ENCODE measurements around the gene GSK3A. TPM values are rescaled to one million over a fixed set of nuclear protein-coding genes. Genes with fewer than 3 reads are reported as not detected.

The GSK3A gene
- total and polyA plus RNA-seq, 2 of the 4 experiments (the other 2 are of a cell fraction), result 8.1 to 43.3 TPM

GRCh38 chr19:42239544-42240220 is 2.7 kb downstream of the GSK3A start:
- 95% methylated on average over 4 of the region's 10 CpGs; no CpG with 5 or more reads in 1 of the 2 experiments for WGBS, 2 experiments (ENCODE audit: extremely low coverage in 2 of 2, insufficient read length in 1 of 2)
- Histone ChIP-seq H4K91ac (ENCODE audit: insufficient read depth, low read depth, low read length) (no peak overlapping the region), H3K14ac (replicated peaks; ENCODE audit: low read depth, low read length) (no peak overlapping the region), H3K9ac (ENCODE audit: low read depth, low read length) (no peak overlapping the region), H3K56ac (ENCODE audit: extremely low read depth, insufficient read depth, low read length) (no peak overlapping the region), H4K8ac (ENCODE audit: low read depth in 2 of 2, low read length in 2 of 2) (no peak overlapping the region), H2BK120ac (ENCODE audit: low read depth, low read length) (no peak overlapping the region), H3K4me3 (ENCODE audit: insufficient read depth, low read depth, low read length) (no peak overlapping the region), H3K9me3 (ENCODE audit: control insufficient read depth, insufficient read depth, low read length) (no peaks in the 10 kb centered on the region), H3K27me3 (ENCODE audit: control insufficient read depth, insufficient read depth, low read length) (no peaks in the 10 kb centered on the region), H3K79me1 (ENCODE audit: low read depth in 1 of 2, low read length in 2 of 2) (peaks cover 21 to 68% of the 10 kb centered on the region in 2 experiments), H3K4me1 (ENCODE audit: control insufficient read depth, insufficient read depth, low read length) (0 out of 2 replicates have a peak, but pooled peaks cover 2% of the 10 kb centered on the region), H4K20me1 (ENCODE audit: insufficient read depth, low read length) (peaks cover 18% of the 10 kb centered on the region), H2AK5ac (ENCODE audit: low read depth, low read length) (no peak overlapping the region), H2BK15ac (ENCODE audit: low read depth, low read length) (no peak overlapping the region), H2AFZ (replicated peaks; ENCODE audit: low read length, poor library complexity) (no peak overlapping the region), H3K9me1 (ENCODE audit: insufficient read depth, low read length) (peaks cover 4% of the 10 kb centered on the region; the same call in 1 of the 2 replicates), H3K23ac (ENCODE audit: low read depth, low read length) (no peak overlapping the region), H2BK5ac (ENCODE audit: low read depth, low read length, poor library complexity, severe bottlenecking) (no peak overlapping the region), H2BK20ac (ENCODE audit: low read depth, low read length) (no peak overlapping the region), H3K18ac (ENCODE audit: low read depth, low read length) (no peak overlapping the region), H2AK9ac (replicated peaks; ENCODE audit: low read depth, low read length, poor library complexity) (no peak overlapping the region), H3K4ac (ENCODE audit: low read depth, low read length) (no peak overlapping the region), H4K5ac (ENCODE audit: low read depth, low read length) (no peak overlapping the region), H3K36me3 (ENCODE audit: control insufficient read depth, insufficient read depth, low read length) (peaks cover 27% of the 10 kb centered on the region), H3K27ac (ENCODE audit: insufficient read depth, low read length) (no peak overlapping the region), H3K4me2 (ENCODE audit: low read depth, low read length) (no peak overlapping the region)
- no TSS peak for BruUV-seq (replicated peaks)
- intact Hi-C loops (cut with micrococcal nuclease) (loop anchor here (5.0 kb wide), 1 partner anchor 132 kb away; no protein-coding TSS in a partner anchor), in situ Hi-C loops (cut with MboI; ENCODE audit: low sequenced_read_pairs) (no loop called here), dilution Hi-C loops (cut with HindIII; ENCODE audit: low sequenced_read_pairs, unreplicated experiment) (no loop called here)
- POLR2A ChIA-PET (ENCODE audit: unreplicated experiment), result interaction anchor here (0.5 to 0.6 kb wide), 2 partner anchors 18 to 116 kb away, joined by 7 read pairs; no protein-coding TSS in a partner anchor
- ATAC-seq (ENCODE audit: low read depth) (no peak), DNase-seq (no peak)
- peak; percentile 39 for TF ChIP-seq MAFK (IDR thresholded peaks at IDR 0.05; ENCODE audit: low read depth, low read length)
- TF ChIP-seq BHLHE40 (IDR thresholded peaks at IDR 0.05; ENCODE audit: low read depth, low read length), result no peak
- CTCF ChIA-PET, result interaction anchor here (0.7 kb wide), 1 partner anchor 24 kb away, joined by 3 read pairs; no protein-coding TSS in a partner anchor

All from IMR-90 (cell line).